Mammary epithelial cell (primary cell): ENCODE data around the gene CDK4.

Experiments
- CTCF ChIP-seq, 2 donors: IDR thresholded peaks in 1 of 2; conservative IDR thresholded peaks in 1 of 2; 2 replicates each; pipeline ENCODE4 v1.5.1; 2011 to 2012; ENCODE audit warnings: inconsistent platforms in 2 of 2, low read length in 2 of 2, mild to moderate bottlenecking in 2 of 2, control low read depth in 1 of 2, low read depth in 1 of 2; ENCODE audit not compliant: insufficient read depth in 1 of 2; ENCODE audit errors: extremely low read depth in 1 of 2
- EZH2 ChIP-seq: IDR thresholded peaks from 2 replicates; pipeline ENCODE4 v1.6.1; 2012; ENCODE audit warnings: low read length, inconsistent platforms, borderline replicate concordance

- TF ChIP-seq CTCF (conservative IDR thresholded peaks at IDR 0.05 in 1 of 2, IDR thresholded peaks at IDR 0.05 in 1 of 2; ENCODE audit: extremely low read depth in 1 of 2, insufficient read depth in 1 of 2, low read depth in 1 of 2, low read length in 2 of 2), result no peak
- TF ChIP-seq EZH2, result no peak
These were observed 7.2 kb downstream of the CDK4 start, which contains the start of gene TSPAN31 for GRCh38 chr12:57744777-57745484.
